Measurements from ENCODE around the gene CYP4F2.

CYP4F2 gene

GRCh38 chr19:15913830-15914229 lies 16.0 kb upstream of the CYP4F2 start:
- DNase-seq (no peak), ATAC-seq (ENCODE audit: insufficient read depth, low read depth) (no peak)
- Histone ChIP-seq H3K4me2 (ENCODE audit: insufficient read depth, low read length) (no peak overlapping the region), H3K4me3 (ENCODE audit: low read depth in 1 of 2, low read length in 2 of 2) (no peak overlapping the region), H4K20me1 (ENCODE audit: insufficient read depth, low read length) (no peaks in the 10 kb centered on the region), H3K27me3 (ENCODE audit: insufficient read depth, low read length, poor library complexity) (peaks cover 5% of the 10 kb centered on the region), H3K4me1 (ENCODE audit: insufficient read depth, low read length) (no peaks in the 10 kb centered on the region), H3K9me3 (ENCODE audit: insufficient read depth, low read length, severe bottlenecking) (peaks cover 4% of the 10 kb centered on the region), H3K36me3 (ENCODE audit: insufficient read depth, low read length) (no peaks in the 10 kb centered on the region), H3K9ac (ENCODE audit: low read depth, low read length) (no peak overlapping the region), H3K79me2 (ENCODE audit: insufficient read depth, low read length) (no peaks in the 10 kb centered on the region), H3K27ac (ENCODE audit: low read length) (no peak overlapping the region), H2AFZ (ENCODE audit: low read depth, low read length) (no peak overlapping the region)
- TF ChIP-seq EZH2 (IDR thresholded peaks at IDR 0.05; ENCODE audit: borderline replicate concordance, low read depth, low read length, severe bottlenecking) (no peak), CTCF (IDR thresholded peaks at IDR 0.05; ENCODE audit: borderline replicate concordance, extremely low read depth, low read length, poor library complexity, severe bottlenecking) (no peak)

- H2AFZ ChIP-seq (ENCODE audit: low read depth, low read length) = no peak overlapping the region
- peaks cover 5% of the 10 kb centered on the region for H3K27me3 ChIP-seq (ENCODE audit: insufficient read depth, low read length, poor library complexity)
- H3K4me2 ChIP-seq (ENCODE audit: insufficient read depth, low read length) = no peak overlapping the region
- no peaks in the 10 kb centered on the region for H3K4me1 ChIP-seq (ENCODE audit: insufficient read depth, low read length)
- no peak for TF ChIP-seq CTCF (IDR thresholded peaks at IDR 0.05; ENCODE audit: borderline replicate concordance, extremely low read depth, low read length, poor library complexity, severe bottlenecking)
- no peak for TF ChIP-seq EZH2 (IDR thresholded peaks at IDR 0.05; ENCODE audit: borderline replicate concordance, low read depth, low read length, severe bottlenecking)
- no peak overlapping the region for H3K9ac ChIP-seq (ENCODE audit: low read depth, low read length)
- H3K36me3 ChIP-seq (ENCODE audit: insufficient read depth, low read length) = no peaks in the 10 kb centered on the region
- no peaks in the 10 kb centered on the region for H4K20me1 ChIP-seq (ENCODE audit: insufficient read depth, low read length)
- H3K4me3 ChIP-seq (ENCODE audit: low read depth in 1 of 2, low read length in 2 of 2) = no peak overlapping the region
- DNase-seq (no peak), ATAC-seq (ENCODE audit: insufficient read depth, low read depth) (no peak)
- peaks cover 4% of the 10 kb centered on the region for H3K9me3 ChIP-seq (ENCODE audit: insufficient read depth, low read length, severe bottlenecking)
- H3K79me2 ChIP-seq (ENCODE audit: insufficient read depth, low read length) = no peaks in the 10 kb centered on the region
- H3K27ac ChIP-seq (ENCODE audit: low read length) = no peak overlapping the region
Observed at GRCh38 chr19:15913384-15913783, 15.5 kb upstream of the CYP4F2 start.

GRCh38 chr19:15911599-15912235 lies 13.8 kb upstream of the CYP4F2 start:
- H2AFZ ChIP-seq (ENCODE audit: low read depth, low read length) = no peak overlapping the region
- no peak for ATAC-seq (ENCODE audit: insufficient read depth, low read depth)
- peaks cover 5% of the 10 kb centered on the region for H3K27me3 ChIP-seq (ENCODE audit: insufficient read depth, low read length, poor library complexity)

More at GRCh38 chr19:15911599-15912235, 13.8 kb upstream of the CYP4F2 start:
- no peaks in the 10 kb centered on the region for H3K4me1 ChIP-seq (ENCODE audit: insufficient read depth, low read length)
- TF ChIP-seq CTCF (IDR thresholded peaks at IDR 0.05; ENCODE audit: borderline replicate concordance, extremely low read depth, low read length, poor library complexity, severe bottlenecking) (no peak), EZH2 (IDR thresholded peaks at IDR 0.05; ENCODE audit: borderline replicate concordance, low read depth, low read length, severe bottlenecking) (no peak)
- no peak overlapping the region for H3K27ac ChIP-seq (ENCODE audit: low read length)
- no peak for DNase-seq
- no peaks in the 10 kb centered on the region for H3K79me2 ChIP-seq (ENCODE audit: insufficient read depth, low read length)
- H3K9ac ChIP-seq (ENCODE audit: low read depth, low read length) = no peak overlapping the region
- H3K9me3 ChIP-seq (ENCODE audit: insufficient read depth, low read length, severe bottlenecking) = peaks cover 4% of the 10 kb centered on the region
- H3K4me2 ChIP-seq (ENCODE audit: insufficient read depth, low read length) = no peak overlapping the region
- no peaks in the 10 kb centered on the region for H4K20me1 ChIP-seq (ENCODE audit: insufficient read depth, low read length)
- H3K4me3 ChIP-seq (ENCODE audit: low read depth in 1 of 2, low read length in 2 of 2) = no peak overlapping the region
- H3K36me3 ChIP-seq (ENCODE audit: insufficient read depth, low read length) = no peaks in the 10 kb centered on the region

Data from DND-41 (cell line).